GM23338 (cell line): ENCODE measurements around the gene DPP3. TPM values are rescaled to one million over a fixed set of nuclear protein-coding genes. Genes with fewer than 3 reads are reported as not detected.

Source experiments
- ATAC-seq: fragments of 200-7000 bp; cut with Tn5 transposase; 3 replicates; pipeline ENCODE4 v1.9.1; 2020
- DNase-seq: peaks from one replicate; pipeline ENCODE4 v3.0.0-alpha.2; 2015; ENCODE audit warnings: low spot score
- H2AFZ ChIP-seq: fragments of 200-600 bp; sonication (generic); 2 replicates; pipeline ENCODE4 v1.8.0; 2016; ENCODE audit warnings: antibody characterized with exemption, mild to moderate bottlenecking, moderate library complexity
- H3F3A ChIP-seq: fragments of 200-600 bp; sonication (generic); replicated peaks from 2 replicates; pipeline ENCODE4 v1.8.0; 2017; ENCODE audit warnings: antibody characterized with exemption, mixed run types, low read depth
- H3K27ac ChIP-seq: fragments of 200-600 bp; sonication (generic); 2 replicates; pipeline ENCODE4 v1.6.1; 2016; ENCODE audit warnings: low read depth
- H3K27me3 ChIP-seq: fragments of 200-600 bp; sonication (generic); 2 replicates; pipeline ENCODE4 v1.8.0; 2016; ENCODE audit warnings: mild to moderate bottlenecking, mixed run types, moderate library complexity; ENCODE audit not compliant: insufficient read depth
- H3K36me3 ChIP-seq: fragments of 200-600 bp; sonication (generic); 2 replicates; pipeline ENCODE4 v1.8.0; 2016; ENCODE audit warnings: mild to moderate bottlenecking; ENCODE audit not compliant: insufficient read depth
- H3K4me1 ChIP-seq: fragments of 200-600 bp; sonication (generic); 2 replicates; pipeline ENCODE4 v1.8.0; 2016; ENCODE audit warnings: mild to moderate bottlenecking, moderate library complexity; ENCODE audit not compliant: insufficient read depth
- H3K4me2 ChIP-seq: fragments of 200-600 bp; sonication (generic); 2 replicates; pipeline ENCODE4 v1.7.1; 2017; ENCODE audit warnings: mixed run types
- H3K4me3 ChIP-seq: fragments of 200-600 bp; sonication (generic); 2 replicates; pipeline ENCODE4 v1.6.1; 2016; ENCODE audit warnings: mixed run types
- H3K79me2 ChIP-seq: fragments of 200-600 bp; sonication (generic); replicated peaks from 2 replicates; pipeline ENCODE4 v1.8.0; 2017; ENCODE audit warnings: mild to moderate bottlenecking; ENCODE audit not compliant: insufficient read depth
- H3K9me2 ChIP-seq: fragments of 200-600 bp; sonication (generic); 2 replicates; pipeline ENCODE4 v1.8.0; 2017; ENCODE audit not compliant: insufficient read depth
- H4K20me1 ChIP-seq: fragments of 200-600 bp; sonication (generic); replicated peaks from 2 replicates; pipeline ENCODE4 v1.8.0; 2017; ENCODE audit warnings: mild to moderate bottlenecking; ENCODE audit not compliant: insufficient read depth
- H3K27ac Mint-ChIP-seq: 2 replicates; pipeline ENCODE4 v1.8.0; 2020; ENCODE audit warnings: inconsistent platforms, mild to moderate bottlenecking, moderate library complexity, mixed read lengths
- H3K27me3 Mint-ChIP-seq: 3 replicates; pipeline ENCODE4 v1.8.0; 2022; ENCODE audit warnings: low read depth, mild to moderate bottlenecking, moderate library complexity, mixed read lengths, inconsistent platforms; ENCODE audit not compliant: insufficient read depth, poor library complexity
- H3K36me3 Mint-ChIP-seq: 3 replicates; pipeline ENCODE4 v1.8.0; 2021; ENCODE audit warnings: low read depth, mild to moderate bottlenecking, inconsistent platforms, moderate library complexity, mixed read lengths
- H3K4me1 Mint-ChIP-seq: 3 replicates; pipeline ENCODE4 v1.8.0; 2020; ENCODE audit warnings: mild to moderate bottlenecking, inconsistent platforms, mixed read lengths
- H3K4me3 Mint-ChIP-seq: 3 replicates; pipeline ENCODE4 v1.8.0; 2021; ENCODE audit warnings: moderate library complexity, mild to moderate bottlenecking, inconsistent platforms, mixed read lengths
- H3K9me3 Mint-ChIP-seq: 3 replicates; pipeline ENCODE4 v1.8.0; 2020; ENCODE audit warnings: moderate library complexity, mild to moderate bottlenecking, inconsistent platforms, mixed read lengths
- CREB1 ChIP-seq: fragments of 250-450 bp; sonication (Bioruptor Pico); IDR thresholded peaks from 2 replicates; pipeline ENCODE4 v1.5.0; 2020; ENCODE audit warnings: low read depth, mild to moderate bottlenecking, moderate library complexity
- EZH2phosphoT487 ChIP-seq: fragments of 200-600 bp; sonication (generic); IDR thresholded peaks from one replicate; pipeline ENCODE4 v1.8.1; 2018; ENCODE audit warnings: antibody characterized with exemption; ENCODE audit not compliant: unreplicated experiment
- JUNB ChIP-seq: IDR thresholded peaks from one replicate; pipeline ENCODE4 v1.6.1; 2016; ENCODE audit warnings: antibody characterized with exemption; ENCODE audit not compliant: unreplicated experiment
- NANOG ChIP-seq: IDR thresholded peaks from 2 replicates; pipeline ENCODE4 v1.6.1; 2016; ENCODE audit warnings: antibody characterized with exemption, borderline replicate concordance
- STAT1 ChIP-seq: IDR thresholded peaks from one replicate; pipeline ENCODE4 v1.6.1; 2016; ENCODE audit warnings: antibody characterized with exemption; ENCODE audit not compliant: unreplicated experiment
- ZNF114 ChIP-seq: fragments of 250-450 bp; sonication (Bioruptor Pico); IDR thresholded peaks from 2 replicates; pipeline ENCODE4 v1.5.0; 2020; ENCODE audit warnings: mild to moderate bottlenecking, moderate library complexity
- ZNF331 ChIP-seq: fragments of 250-450 bp; sonication (Bioruptor Pico); IDR thresholded peaks from 2 replicates; pipeline ENCODE4 v1.5.0; 2020; ENCODE audit warnings: low read depth, mild to moderate bottlenecking, moderate library complexity
- polyA plus RNA-seq: library from polyadenylated mRNA; unstranded; fragments of >200 nt; fragmentation: Nextera tagmentation; extraction: Ambion mirVana; gene quantifications from 2 replicates; pipeline ENCODE4 v1.2.1, GENCODE V29; 2016
- total RNA-seq: library from RNA; depleted of rRNA; stranded (reverse); fragments of >200 nt; shearing (Covaris generic); gene quantifications from 2 replicates; pipeline ENCODE4 v1.2.3, GENCODE V29; 2014
- TF ChIP-seq, protein P1 (sequence below): IDR thresholded peaks from one replicate; pipeline ENCODE4 v1.6.1; 2018; ENCODE audit warnings: antibody characterized with exemption; ENCODE audit not compliant: unreplicated experiment
- TF ChIP-seq, protein P2 (sequence below), 2 experiments: fragments of 200-600 bp in 1 of 2; sonication (generic) in 1 of 2; conservative IDR thresholded peaks; 2 replicates each; pipeline versions ENCODE4 v1.5.1 to v1.6.1; 2016 to 2017; ENCODE audit warnings: antibody characterized with exemption in 2 of 2, low read depth in 2 of 2, mild to moderate bottlenecking in 2 of 2, moderate library complexity in 1 of 2

The DPP3 gene
- total and polyA plus RNA-seq, 2 experiments from 2014 or later = 22.7 to 85.9 TPM

DNA sequence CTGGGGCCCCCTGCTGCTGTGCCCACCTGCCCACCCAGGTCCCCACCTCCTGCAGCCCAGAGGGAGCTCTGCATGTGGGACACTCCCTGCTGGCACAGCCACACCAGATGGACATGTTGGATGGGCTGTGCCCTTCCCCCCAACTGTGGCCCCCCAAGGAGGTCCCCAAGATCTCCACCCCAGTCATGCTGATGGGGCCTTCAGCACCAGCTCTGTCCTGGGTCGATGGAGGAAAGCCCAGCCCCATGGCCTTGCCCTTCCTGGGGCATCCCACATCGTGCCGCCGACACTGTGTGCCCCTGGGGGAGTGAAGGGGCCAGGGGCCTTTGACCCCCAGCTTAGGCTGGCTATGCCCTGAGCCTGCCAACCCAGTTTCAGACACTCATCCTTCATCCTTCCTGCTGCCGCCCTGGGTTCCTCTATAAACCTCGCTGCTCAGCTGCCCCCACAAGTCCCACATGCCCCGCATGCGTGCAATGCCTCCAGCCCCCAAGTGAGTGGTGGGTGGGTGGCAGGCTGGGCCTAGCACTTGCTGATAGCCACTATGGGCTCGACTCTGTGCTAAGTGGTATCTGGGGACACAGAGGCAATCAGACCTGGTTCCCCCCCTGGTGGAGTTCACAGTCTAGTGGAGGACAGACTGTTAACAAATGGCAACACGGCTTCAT lies 3.9 kb upstream of the DPP3 start (continued):
- no peak for TF ChIP-seq CREB1
- TF ChIP-seq STAT1 = no peak
- no peak for TF ChIP-seq JUNB
- TF ChIP-seq EZH2phosphoT487 = no peak
- no peak for TF ChIP-seq ZNF331
- TF ChIP-seq, protein P1, sequence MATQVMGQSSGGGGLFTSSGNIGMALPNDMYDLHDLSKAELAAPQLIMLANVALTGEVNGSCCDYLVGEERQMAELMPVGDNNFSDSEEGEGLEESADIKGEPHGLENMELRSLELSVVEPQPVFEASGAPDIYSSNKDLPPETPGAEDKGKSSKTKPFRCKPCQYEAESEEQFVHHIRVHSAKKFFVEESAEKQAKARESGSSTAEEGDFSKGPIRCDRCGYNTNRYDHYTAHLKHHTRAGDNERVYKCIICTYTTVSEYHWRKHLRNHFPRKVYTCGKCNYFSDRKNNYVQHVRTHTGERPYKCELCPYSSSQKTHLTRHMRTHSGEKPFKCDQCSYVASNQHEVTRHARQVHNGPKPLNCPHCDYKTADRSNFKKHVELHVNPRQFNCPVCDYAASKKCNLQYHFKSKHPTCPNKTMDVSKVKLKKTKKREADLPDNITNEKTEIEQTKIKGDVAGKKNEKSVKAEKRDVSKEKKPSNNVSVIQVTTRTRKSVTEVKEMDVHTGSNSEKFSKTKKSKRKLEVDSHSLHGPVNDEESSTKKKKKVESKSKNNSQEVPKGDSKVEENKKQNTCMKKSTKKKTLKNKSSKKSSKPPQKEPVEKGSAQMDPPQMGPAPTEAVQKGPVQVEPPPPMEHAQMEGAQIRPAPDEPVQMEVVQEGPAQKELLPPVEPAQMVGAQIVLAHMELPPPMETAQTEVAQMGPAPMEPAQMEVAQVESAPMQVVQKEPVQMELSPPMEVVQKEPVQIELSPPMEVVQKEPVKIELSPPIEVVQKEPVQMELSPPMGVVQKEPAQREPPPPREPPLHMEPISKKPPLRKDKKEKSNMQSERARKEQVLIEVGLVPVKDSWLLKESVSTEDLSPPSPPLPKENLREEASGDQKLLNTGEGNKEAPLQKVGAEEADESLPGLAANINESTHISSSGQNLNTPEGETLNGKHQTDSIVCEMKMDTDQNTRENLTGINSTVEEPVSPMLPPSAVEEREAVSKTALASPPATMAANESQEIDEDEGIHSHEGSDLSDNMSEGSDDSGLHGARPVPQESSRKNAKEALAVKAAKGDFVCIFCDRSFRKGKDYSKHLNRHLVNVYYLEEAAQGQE = no peak
- no peak for TF ChIP-seq NANOG
- TF ChIP-seq ZNF114 (CRISPR knock-in tag) = no peak

DNA sequence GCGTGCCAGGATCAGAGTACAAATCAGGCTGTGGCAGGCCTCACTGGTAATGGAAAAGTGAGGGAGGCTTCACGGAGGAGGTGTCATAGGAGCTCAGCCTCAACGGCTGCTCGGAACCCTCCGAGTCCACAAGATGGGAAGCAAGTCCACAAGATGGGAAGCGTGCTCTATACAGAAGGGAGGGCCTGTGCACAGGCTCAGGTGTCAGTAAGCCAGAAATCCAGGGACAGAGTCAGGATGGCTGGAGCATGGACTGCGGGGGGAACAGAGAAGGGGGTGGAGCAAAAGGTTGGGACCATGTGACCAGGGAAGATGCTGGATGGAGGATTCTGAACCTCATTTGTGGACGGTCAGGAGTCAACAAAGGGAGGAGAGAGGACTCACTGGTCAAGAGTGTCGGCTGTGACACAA lies 3.4 kb upstream of the DPP3 start:
- no peaks in the 10 kb centered on the region for H3K27me3 ChIP-seq
- H2AFZ ChIP-seq = no peak overlapping the region
- no peak overlapping the region for H3K4me3 ChIP-seq
- peak overlapping the region; percentile 51; the same call in 1 of the 2 replicates for H3K4me2 ChIP-seq
- peaks cover 25% of the 10 kb centered on the region for H3K4me1 Mint-ChIP-seq
- H3K9me3 Mint-ChIP-seq = no peaks in the 10 kb centered on the region
- no peaks in the 10 kb centered on the region; the same call in 1 of the 2 replicates for H3K36me3 ChIP-seq
- DNase-seq = peak; percentile 61
- peak overlapping the region; percentile 0; the same call in 1 of the 3 replicates for H3K4me3 Mint-ChIP-seq
- ATAC-seq = peak; percentile 2
- H3K27ac ChIP-seq = no peak overlapping the region
- peaks cover 9% of the 10 kb centered on the region; the same call in 1 of the 2 replicates for H3K79me2 ChIP-seq
- H3K4me1 ChIP-seq = peaks cover 8% of the 10 kb centered on the region
- H3K9me2 ChIP-seq = no peaks in the 10 kb centered on the region
- TF ChIP-seq, protein P1 = no peak
- TF ChIP-seq, protein P2, sequence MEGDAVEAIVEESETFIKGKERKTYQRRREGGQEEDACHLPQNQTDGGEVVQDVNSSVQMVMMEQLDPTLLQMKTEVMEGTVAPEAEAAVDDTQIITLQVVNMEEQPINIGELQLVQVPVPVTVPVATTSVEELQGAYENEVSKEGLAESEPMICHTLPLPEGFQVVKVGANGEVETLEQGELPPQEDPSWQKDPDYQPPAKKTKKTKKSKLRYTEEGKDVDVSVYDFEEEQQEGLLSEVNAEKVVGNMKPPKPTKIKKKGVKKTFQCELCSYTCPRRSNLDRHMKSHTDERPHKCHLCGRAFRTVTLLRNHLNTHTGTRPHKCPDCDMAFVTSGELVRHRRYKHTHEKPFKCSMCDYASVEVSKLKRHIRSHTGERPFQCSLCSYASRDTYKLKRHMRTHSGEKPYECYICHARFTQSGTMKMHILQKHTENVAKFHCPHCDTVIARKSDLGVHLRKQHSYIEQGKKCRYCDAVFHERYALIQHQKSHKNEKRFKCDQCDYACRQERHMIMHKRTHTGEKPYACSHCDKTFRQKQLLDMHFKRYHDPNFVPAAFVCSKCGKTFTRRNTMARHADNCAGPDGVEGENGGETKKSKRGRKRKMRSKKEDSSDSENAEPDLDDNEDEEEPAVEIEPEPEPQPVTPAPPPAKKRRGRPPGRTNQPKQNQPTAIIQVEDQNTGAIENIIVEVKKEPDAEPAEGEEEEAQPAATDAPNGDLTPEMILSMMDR (conservative IDR thresholded peaks at IDR 0.05; ENCODE audit: low read depth in 2 of 2) = no peak
- no peak for TF ChIP-seq STAT1
- no peak for TF ChIP-seq JUNB
- no peak overlapping the region for H3K27ac Mint-ChIP-seq
- H3K36me3 Mint-ChIP-seq = peaks cover 3% of the 10 kb centered on the region; the same call in 2 of the 3 replicates
- H3F3A ChIP-seq = peaks cover 16% of the 10 kb centered on the region; the same call in 1 of the 2 replicates
- H3K27me3 Mint-ChIP-seq = peaks cover 13% of the 10 kb centered on the region
- no peaks in the 10 kb centered on the region; the same call in none of the 2 replicates for H4K20me1 ChIP-seq
